ENCODE results near the gene NOXO1. TPM values are rescaled to one million over a fixed set of nuclear protein-coding genes. Genes with fewer than 3 reads are reported as not detected.

Gene NOXO1
- total RNA-seq, 1 donor from 2014 or later, result 1.6 TPM

GRCh38 chr16:1990351-1991134 is 9.3 kb upstream of the NOXO1 start:
- H3K36me3 ChIP-seq (ENCODE audit: control insufficient read depth, insufficient read depth, low read length), result peaks cover 9% of the 10 kb centered on the region
- peaks cover 14% of the 10 kb centered on the region for H3K27me3 ChIP-seq (ENCODE audit: control insufficient read depth, insufficient read depth, low read length)
- TF ChIP-seq CTCF (IDR thresholded peaks at IDR 0.05; ENCODE audit: insufficient read depth, low read length, severe bottlenecking), result no peak
- FAIRE-seq, result no peak
- peak overlapping the region; percentile 21 for H3K4me3 ChIP-seq (ENCODE audit: low read depth, low read length)
- DNase-seq (ENCODE audit: low read depth), result no peak

GRCh38 chr16:1990101-1990350 is 8.8 kb upstream of the NOXO1 start:
- FAIRE-seq, result no peak
- no peak for TF ChIP-seq CTCF (IDR thresholded peaks at IDR 0.05; ENCODE audit: insufficient read depth, low read length, severe bottlenecking)
- no peak overlapping the region for H3K4me3 ChIP-seq (ENCODE audit: low read depth, low read length)
- DNase-seq (ENCODE audit: low read depth), result no peak
- H3K36me3 ChIP-seq (ENCODE audit: control insufficient read depth, insufficient read depth, low read length), result peaks cover 10% of the 10 kb centered on the region
- H3K27me3 ChIP-seq (ENCODE audit: control insufficient read depth, insufficient read depth, low read length), result peaks cover 14% of the 10 kb centered on the region

- FAIRE-seq (no peak), DNase-seq (ENCODE audit: low read depth) (no peak)
- Histone ChIP-seq H3K36me3 (ENCODE audit: control insufficient read depth, insufficient read depth, low read length) (peaks cover 10% of the 10 kb centered on the region), H3K27me3 (ENCODE audit: control insufficient read depth, insufficient read depth, low read length) (peaks cover 14% of the 10 kb centered on the region), H3K4me3 (ENCODE audit: low read depth, low read length) (peak within 1 kb of the TSS; percentile 21)
- no peak for TF ChIP-seq CTCF (IDR thresholded peaks at IDR 0.05; ENCODE audit: insufficient read depth, low read length, severe bottlenecking)
These were observed 8.2 kb upstream of the NOXO1 start, which contains the start of gene SYNGR3 for GRCh38 chr16:1989209-1990100. SYNGR3 (plus strand) TSS chr16:1989970; CDS start chr16:1990103, 133 bp downstream.

- no peak for FAIRE-seq
- TF ChIP-seq CTCF (IDR thresholded peaks at IDR 0.05; ENCODE audit: insufficient read depth, low read length, severe bottlenecking), result no peak
- Histone ChIP-seq H3K4me3 (ENCODE audit: low read depth, low read length) (no peak overlapping the region), H3K36me3 (ENCODE audit: control insufficient read depth, insufficient read depth, low read length) (peaks cover 10% of the 10 kb centered on the region), H3K27me3 (ENCODE audit: control insufficient read depth, insufficient read depth, low read length) (peaks cover 14% of the 10 kb centered on the region)
- DNase-seq (ENCODE audit: low read depth), result no peak
These were observed 5.9 kb upstream of the NOXO1 start for GRCh38 chr16:1987198-1987597.

GRCh38 chr16:1985466-1986150 is 4.3 kb upstream of the NOXO1 start:
- H3K27me3 ChIP-seq (ENCODE audit: control insufficient read depth, insufficient read depth, low read length), result peaks cover 20% of the 10 kb centered on the region
- FAIRE-seq (no peak), DNase-seq (ENCODE audit: low read depth) (no peak)
- H3K4me3 ChIP-seq (ENCODE audit: low read depth, low read length), result no peak overlapping the region
- H3K36me3 ChIP-seq (ENCODE audit: control insufficient read depth, insufficient read depth, low read length), result peaks cover 10% of the 10 kb centered on the region
- no peak for TF ChIP-seq CTCF (IDR thresholded peaks at IDR 0.05; ENCODE audit: insufficient read depth, low read length, severe bottlenecking)
